Activated CD4-positive, alpha-beta T cell treated with anti-CD3 and anti-CD28 coated beads, Interleukin-2, amount 10 ng/mL, durations not matched to agents 7 days and 5 days (primary cell): ENCODE data around the gene TMEM184B. TPM values are rescaled to one million over a fixed set of nuclear protein-coding genes. Genes with fewer than 3 reads are reported as not detected.

Experiments
- CTCF ChIA-PET: fragments of 350-600 bp; sonication (Branson Sonifier 250); formaldehyde crosslinking; loops from one replicate; lab custom pipeline; 2021; ENCODE audit warnings: antibody characterized with exemption; lab: Charles Lee
- POLR2A ChIA-PET: fragments of 350-600 bp; sonication (Branson Sonifier 250); formaldehyde crosslinking; loops from one replicate; lab custom pipeline; 2021; ENCODE audit warnings: antibody characterized with exemption; lab: Charles Lee
- DNase-seq: peaks from one replicate; pipeline ENCODE4 v3.0.0-alpha.2; 2020
- H3K27ac Mint-ChIP-seq: one replicate; pipeline ENCODE4 v1.8.0; 2021; ENCODE audit warnings: mild to moderate bottlenecking, moderate library complexity, mixed read lengths
- H3K27me3 Mint-ChIP-seq: one replicate; pipeline ENCODE4 v1.8.0; 2021; ENCODE audit warnings: mixed read lengths
- H3K36me3 Mint-ChIP-seq: one replicate; pipeline ENCODE4 v1.8.0; 2021; ENCODE audit warnings: low read depth, mixed read lengths
- H3K4me1 Mint-ChIP-seq: one replicate; pipeline ENCODE4 v1.8.0; 2021; ENCODE audit warnings: mixed read lengths
- H3K4me3 Mint-ChIP-seq: one replicate; pipeline ENCODE4 v1.8.0; 2021; ENCODE audit warnings: mild to moderate bottlenecking, moderate library complexity, mixed read lengths
- H3K9me3 Mint-ChIP-seq: one replicate; pipeline ENCODE4 v1.8.0; 2021; ENCODE audit warnings: mixed read lengths
- total RNA-seq, 2 experiments: library from RNA; stranded (reverse); gene quantifications; one replicate each; pipeline ENCODE4 v1.2.3, GENCODE V29; 2021

TMEM184B gene
- total RNA-seq, 2 experiments from 2014 or later, result 33.8 to 34.5 TPM

GRCh38 chr22:38196791-38197419 lies 75.9 kb downstream of the TMEM184B start:
- Mint-ChIP-seq H3K36me3 (no peaks in the 10 kb centered on the region), H3K9me3 (no peaks in the 10 kb centered on the region), H3K27me3 (peaks cover 11% of the 10 kb centered on the region), H3K4me1 (peaks cover 40% of the 10 kb centered on the region), H3K27ac (no peak overlapping the region), H3K4me3 (no peak overlapping the region)
- ChIA-PET POLR2A (no interaction called here), CTCF (interaction anchor here (0.6 kb wide), 1 partner anchor 15 kb away, joined by 5 read pairs; no protein-coding TSS in a partner anchor)
- no peak for DNase-seq

- H3K27me3 Mint-ChIP-seq, result peaks cover 15% of the 10 kb centered on the region
- H3K9me3 Mint-ChIP-seq, result peaks cover 2% of the 10 kb centered on the region
- DNase-seq, result no peak
- CTCF ChIA-PET, result interaction anchor here (0.6 to 1.1 kb wide), 2 partner anchors 14 to 19 kb away, joined by 3 to 5 read pairs; no protein-coding TSS in a partner anchor
- no peak overlapping the region for H3K4me3 Mint-ChIP-seq
- H3K27ac Mint-ChIP-seq, result no peak overlapping the region
- POLR2A ChIA-PET, result no interaction called here
- H3K4me1 Mint-ChIP-seq, result peaks cover 16% of the 10 kb centered on the region
- no peaks in the 10 kb centered on the region for H3K36me3 Mint-ChIP-seq
These were observed 79.2 kb downstream of the TMEM184B start for GRCh38 chr22:38193580-38193979.

- Mint-ChIP-seq H3K27me3 (peaks cover 19% of the 10 kb centered on the region), H3K9me3 (peaks cover 2% of the 10 kb centered on the region), H3K27ac (no peak overlapping the region), H3K4me1 (peaks cover 15% of the 10 kb centered on the region), H3K36me3 (no peaks in the 10 kb centered on the region), H3K4me3 (no peak overlapping the region)
- ChIA-PET CTCF (interaction anchor here (0.7 to 3.3 kb wide), 4 partner anchors 8 to 91 kb away, joined by 3 to 7 read pairs (median 4); partner anchors contain the start of gene PLA2G6), POLR2A (no interaction called here)
- no peak for DNase-seq
These were observed 80.3 kb downstream of the TMEM184B start for GRCh38 chr22:38192475-38192863.

- Mint-ChIP-seq H3K9me3 (peaks cover 2% of the 10 kb centered on the region), H3K27ac (no peak overlapping the region), H3K4me1 (peaks cover 15% of the 10 kb centered on the region), H3K36me3 (no peaks in the 10 kb centered on the region), H3K4me3 (no peak overlapping the region), H3K27me3 (peaks cover 19% of the 10 kb centered on the region)
- POLR2A ChIA-PET, result interaction anchor here (0.6 kb wide), 1 partner anchor 11 kb away, joined by 6 read pairs; no protein-coding TSS in a partner anchor
- DNase-seq, result no peak
- CTCF ChIA-PET, result interaction anchor here (0.7 to 3.3 kb wide), 2 partner anchors 9 to 91 kb away, joined by 3 to 7 read pairs; no protein-coding TSS in a partner anchor
These were observed 80.9 kb downstream of the TMEM184B start for GRCh38 chr22:38191731-38192474.

GRCh38 chr22:38191055-38191454 lies 81.8 kb downstream of the TMEM184B start:
- peaks cover 2% of the 10 kb centered on the region for H3K9me3 Mint-ChIP-seq
- CTCF ChIA-PET, result interaction anchor here (3.3 kb wide), 1 partner anchor 10 kb away, joined by 7 read pairs; no protein-coding TSS in a partner anchor
- peaks cover 15% of the 10 kb centered on the region for H3K4me1 Mint-ChIP-seq
- POLR2A ChIA-PET, result no interaction called here
- peaks cover 22% of the 10 kb centered on the region for H3K27me3 Mint-ChIP-seq
- DNase-seq, result no peak
- no peaks in the 10 kb centered on the region for H3K36me3 Mint-ChIP-seq
- H3K4me3 Mint-ChIP-seq, result no peak overlapping the region
- H3K27ac Mint-ChIP-seq, result no peak overlapping the region

GRCh38 chr22:38190581-38190980 lies 82.2 kb downstream of the TMEM184B start:
- peaks cover 15% of the 10 kb centered on the region for H3K4me1 Mint-ChIP-seq
- peaks cover 2% of the 10 kb centered on the region for H3K9me3 Mint-ChIP-seq
- no peak overlapping the region for H3K27ac Mint-ChIP-seq
- POLR2A ChIA-PET, result no interaction called here
- DNase-seq, result no peak
- no peak overlapping the region for H3K4me3 Mint-ChIP-seq
- no peaks in the 10 kb centered on the region for H3K36me3 Mint-ChIP-seq
- H3K27me3 Mint-ChIP-seq, result peaks cover 22% of the 10 kb centered on the region
- CTCF ChIA-PET, result interaction anchor here (0.9 to 3.3 kb wide), 2 partner anchors 9 to 10 kb away, joined by 3 to 7 read pairs; partner anchors contain the start of gene PLA2G6

GRCh38 chr22:38189104-38189503 lies 83.7 kb downstream of the TMEM184B start:
- Mint-ChIP-seq H3K27ac (no peak overlapping the region), H3K4me3 (no peak overlapping the region), H3K36me3 (no peaks in the 10 kb centered on the region), H3K27me3 (peaks cover 27% of the 10 kb centered on the region), H3K4me1 (peaks cover 5% of the 10 kb centered on the region), H3K9me3 (peaks cover 2% of the 10 kb centered on the region)
- ChIA-PET POLR2A (no interaction called here), CTCF (no interaction called here)
- DNase-seq, result no peak

- no peak overlapping the region for H3K4me3 Mint-ChIP-seq
- CTCF ChIA-PET, result no interaction called here
- DNase-seq, result no peak
- peaks cover 23% of the 10 kb centered on the region for H3K27me3 Mint-ChIP-seq
- peaks cover 2% of the 10 kb centered on the region for H3K9me3 Mint-ChIP-seq
- no peak overlapping the region for H3K27ac Mint-ChIP-seq
- POLR2A ChIA-PET, result no interaction called here
- H3K4me1 Mint-ChIP-seq, result peaks cover 8% of the 10 kb centered on the region
- no peaks in the 10 kb centered on the region for H3K36me3 Mint-ChIP-seq
These were observed 85.2 kb downstream of the TMEM184B start for GRCh38 chr22:38187413-38188212.

- Mint-ChIP-seq H3K36me3 (no peaks in the 10 kb centered on the region), H3K4me3 (no peak overlapping the region), H3K9me3 (peaks cover 2% of the 10 kb centered on the region), H3K4me1 (peaks cover 17% of the 10 kb centered on the region), H3K27me3 (peaks cover 16% of the 10 kb centered on the region), H3K27ac (no peak overlapping the region)
- no peak for DNase-seq
- ChIA-PET POLR2A (no interaction called here), CTCF (no interaction called here)
These were observed 86.4 kb downstream of the TMEM184B start for GRCh38 chr22:38186429-38186828.

- DNase-seq, result no peak
- Mint-ChIP-seq H3K9me3 (peaks cover 2% of the 10 kb centered on the region), H3K36me3 (peaks cover under 1% of the 10 kb centered on the region), H3K4me1 (peaks cover 33% of the 10 kb centered on the region), H3K27ac (no peak overlapping the region), H3K27me3 (peaks cover 14% of the 10 kb centered on the region), H3K4me3 (no peak overlapping the region)
- CTCF ChIA-PET, result no interaction called here
- POLR2A ChIA-PET, result no interaction called here
These were observed 88.0 kb downstream of the TMEM184B start for GRCh38 chr22:38184788-38185187.

GRCh38 chr22:38181453-38182200 lies 91.2 kb downstream of the TMEM184B start, which contains the start of gene PLA2G6:
Gene PLA2G6, minus strand, starts transcription at chr22:38181830. Its CDS starts 12,404 bp downstream, at chr22:38169426.
- H3K36me3 Mint-ChIP-seq, result peaks cover 1% of the 10 kb centered on the region
- H3K27ac Mint-ChIP-seq, result peak within 1 kb of the TSS; percentile 97
- ChIA-PET CTCF (interaction anchor here (0.6 to 1.6 kb wide), 6 partner anchors 8 to 86 kb away, joined by 3 to 7 read pairs (median 4); no protein-coding TSS in a partner anchor), POLR2A (no interaction called here)
- peaks cover 10% of the 10 kb centered on the region for H3K27me3 Mint-ChIP-seq
- peaks cover 50% of the 10 kb centered on the region for H3K4me1 Mint-ChIP-seq
- no peaks in the 10 kb centered on the region for H3K9me3 Mint-ChIP-seq
- H3K4me3 Mint-ChIP-seq, result peak within 1 kb of the TSS; percentile 89
- DNase-seq, result peak; percentile 98
